ENCODE results near the gene ARHGAP24. TPM values are rescaled to one million over a fixed set of nuclear protein-coding genes. Genes with fewer than 3 reads are reported as not detected.

Gene ARHGAP24
- total RNA-seq, 3 donors from 2014 or later = 20.6 to 60.2 (median 37.2) TPM

GRCh38 chr4:85755285-85755684 lies 280.3 kb downstream of the ARHGAP24 start:
- Histone ChIP-seq H3K4me3 (no peak overlapping the region), H3K27ac (no peak overlapping the region), H3K36me3 (no peaks in the 10 kb centered on the region), H3K27me3 (no peaks in the 10 kb centered on the region), H3K9me3 (no peaks in the 10 kb centered on the region), H3K4me1 (no peaks in the 10 kb centered on the region)
- intact Hi-C loops (cut with DNase I; ENCODE audit: low total_unique reads) = no loop called here
- no peak for TF ChIP-seq POLR2A (IDR thresholded peaks at IDR 0.05)
- TF ChIP-seq POLR2AphosphoS5 (IDR thresholded peaks at IDR 0.05) = no peak
- TF ChIP-seq CTCF (IDR thresholded peaks at IDR 0.05) = no peak
- no peak for DNase-seq (ENCODE audit: low spot score in 2 of 2)

- intact Hi-C loops (cut with DNase I; ENCODE audit: low total_unique reads) = no loop called here
- Histone ChIP-seq H3K4me3 (no peak overlapping the region), H3K27ac (no peak overlapping the region), H3K9me3 (no peaks in the 10 kb centered on the region), H3K4me1 (no peaks in the 10 kb centered on the region), H3K36me3 (no peaks in the 10 kb centered on the region), H3K27me3 (no peaks in the 10 kb centered on the region)
- DNase-seq (ENCODE audit: low spot score in 2 of 2) = no peak
- TF ChIP-seq CTCF (IDR thresholded peaks at IDR 0.05) (no peak), POLR2A (IDR thresholded peaks at IDR 0.05) (no peak), POLR2AphosphoS5 (IDR thresholded peaks at IDR 0.05) (no peak)
Observed at GRCh38 chr4:85756938-85757337, 282.0 kb downstream of the ARHGAP24 start.

- no peaks in the 10 kb centered on the region for H3K36me3 ChIP-seq
- H3K4me1 ChIP-seq = no peaks in the 10 kb centered on the region
- no peak for DNase-seq (ENCODE audit: low spot score in 2 of 2)
- intact Hi-C loops (cut with DNase I; ENCODE audit: low total_unique reads) = no loop called here
- no peak overlapping the region for H3K27ac ChIP-seq
- no peaks in the 10 kb centered on the region for H3K27me3 ChIP-seq
- no peak overlapping the region for H3K4me3 ChIP-seq
- no peak for TF ChIP-seq POLR2AphosphoS5 (IDR thresholded peaks at IDR 0.05)
- no peak for TF ChIP-seq CTCF (IDR thresholded peaks at IDR 0.05)
- no peak for TF ChIP-seq POLR2A (IDR thresholded peaks at IDR 0.05)
- no peaks in the 10 kb centered on the region for H3K9me3 ChIP-seq
Observed at GRCh38 chr4:85759388-85759787, 284.4 kb downstream of the ARHGAP24 start.

- H3K27me3 ChIP-seq = no peaks in the 10 kb centered on the region
- no peak for TF ChIP-seq CTCF (IDR thresholded peaks at IDR 0.05)
- TF ChIP-seq POLR2AphosphoS5 (IDR thresholded peaks at IDR 0.05) = no peak
- TF ChIP-seq POLR2A (IDR thresholded peaks at IDR 0.05) = no peak
- no peaks in the 10 kb centered on the region for H3K36me3 ChIP-seq
- H3K4me3 ChIP-seq = no peak overlapping the region
- intact Hi-C loops (cut with DNase I; ENCODE audit: low total_unique reads) = no loop called here
- H3K9me3 ChIP-seq = no peaks in the 10 kb centered on the region
- DNase-seq (ENCODE audit: low spot score in 2 of 2) = no peak
- no peak overlapping the region for H3K27ac ChIP-seq
- H3K4me1 ChIP-seq = no peaks in the 10 kb centered on the region
Observed at GRCh38 chr4:85760511-85760910, 285.6 kb downstream of the ARHGAP24 start.

GRCh38 chr4:85761803-85762528 lies 287.0 kb downstream of the ARHGAP24 start:
- intact Hi-C loops (cut with DNase I; ENCODE audit: low total_unique reads) = no loop called here
- Histone ChIP-seq H3K36me3 (no peaks in the 10 kb centered on the region), H3K4me1 (no peaks in the 10 kb centered on the region), H3K27ac (peak overlapping the region; percentile 22 to 34), H3K27me3 (no peaks in the 10 kb centered on the region), H3K9me3 (no peaks in the 10 kb centered on the region), H3K4me3 (peak overlapping the region in 1 of 3 donors; percentile 6)
- TF ChIP-seq POLR2A (IDR thresholded peaks at IDR 0.05) (no peak), CTCF (IDR thresholded peaks at IDR 0.05) (no peak), POLR2AphosphoS5 (IDR thresholded peaks at IDR 0.05) (no peak)
- peak in 1 of 2 donors; percentile 27 for DNase-seq (ENCODE audit: low spot score in 2 of 2)

Data from breast epithelium (tissue), 4 donors.